Right lobe of liver (tissue), 6 donors: Measurements from ENCODE around the gene DRC7. TPM values are rescaled to one million over a fixed set of nuclear protein-coding genes. Genes with fewer than 3 reads are reported as not detected.
A peak's percentile ranks its signal among the peaks of the same experiment; 100 is the strongest.

Experiments
- ATAC-seq, 4 donors: fragments of 200-7000 bp; cut with Tn5 transposase; one replicate each; pipeline ENCODE4 v1.9.1; 2020; ENCODE audit warnings: mild to moderate bottlenecking in 4 of 4, moderate library complexity in 4 of 4
- DNase-seq, 3 donors: peaks; one replicate each; pipeline ENCODE4 v3.0.0-alpha.2; 2020
- H3K27ac ChIP-seq, 3 donors: fragments of 200-600 bp; one replicate each; pipeline ENCODE4 v1.8.0; 2022
- H3K27me3 ChIP-seq, 2 donors: fragments of 200-600 bp; one replicate each; pipeline ENCODE4 v1.8.0; 2022
- H3K36me3 ChIP-seq, 4 donors: fragments of 200-600 bp; sonication (generic) in 1 of 4; one replicate each; pipeline versions ENCODE4 v1.5.1 to v1.8.0; 2017 to 2022; ENCODE audit warnings: control low read depth in 1 of 4
- H3K4me1 ChIP-seq, 4 donors: fragments of 200-600 bp; sonication (generic) in 1 of 4; one replicate each; pipeline versions ENCODE4 v1.5.1 to v1.8.0; 2017 to 2022; ENCODE audit warnings: control low read depth in 1 of 4
- H3K4me3 ChIP-seq, 3 donors: fragments of 200-600 bp; one replicate each; pipeline ENCODE4 v1.8.0; 2022
- H3K9me3 ChIP-seq, 4 donors: fragments of 200-600 bp; sonication (generic) in 1 of 4; one replicate each; pipeline versions ENCODE4 v1.5.1 to v1.8.0; 2017 to 2022; ENCODE audit warnings: control low read depth in 1 of 4
- POLR2A ChIP-seq: fragments of 450-650 bp; IDR thresholded peaks from one replicate; pipeline ENCODE4 v1.6.1; 2017; ENCODE audit warnings: antibody characterized with exemption, mild to moderate bottlenecking
- WGBS: methylation state at CpG from one replicate; pipeline ENCODE4 v1.1.6; 2018; ENCODE audit warnings: low coverage, low lambda C conversion rate; ENCODE audit not compliant: insufficient coverage; ENCODE audit errors: missing lambda C conversion rate; 5-methylcytosine and 5-hydroxymethylcytosine counted together
- intact Hi-C, 2 donors: fragments of 100-400 bp; cut with DNase I; formaldehyde crosslinking; loops; one replicate each; pipeline versions ENCODE4 v1.11.2 to v1.14.1; 2022
- total RNA-seq, 6 experiments: library from RNA; depleted of rRNA in 2 of 6; stranded (reverse); fragments of >200 nt in 2 of 6; fragmentation: NEBNext Ultra II Directional in 3 of 6; extraction: Animal tissue kit (Norgen Biotek cat#: 25700) in 3 of 6; gene quantifications; one replicate each; pipeline versions ENCODE4 v1.1.0 to v1.2.4, GENCODE V29; 2016 to 2023
- TF ChIP-seq, protein P1 (sequence below), 4 donors: fragments of 200-600 bp in 3 of 4; fragments of 450-650 bp in 1 of 4; IDR thresholded peaks; one replicate each; pipeline versions ENCODE4 v1.5.1 to v1.8.0; 2016 to 2022; ENCODE audit warnings: antibody characterized with exemption in 4 of 4, mild to moderate bottlenecking in 2 of 4
- donor health status: DM: no; HTN: yes; CAD: no.
- donor health status: DM: no; HTN: no; CAD: no.
- donor health status: DM: no; HTN: no; CAD: no.
- donor health status: DM: no; HTN: yes; CAD: no.
- donor health status: DM: no; HTN: yes; CAD: no.

DRC7 gene
- total RNA-seq, 6 experiments from 2014 or later, result 0.06 to 0.37 (median 0.19) TPM

DNA sequence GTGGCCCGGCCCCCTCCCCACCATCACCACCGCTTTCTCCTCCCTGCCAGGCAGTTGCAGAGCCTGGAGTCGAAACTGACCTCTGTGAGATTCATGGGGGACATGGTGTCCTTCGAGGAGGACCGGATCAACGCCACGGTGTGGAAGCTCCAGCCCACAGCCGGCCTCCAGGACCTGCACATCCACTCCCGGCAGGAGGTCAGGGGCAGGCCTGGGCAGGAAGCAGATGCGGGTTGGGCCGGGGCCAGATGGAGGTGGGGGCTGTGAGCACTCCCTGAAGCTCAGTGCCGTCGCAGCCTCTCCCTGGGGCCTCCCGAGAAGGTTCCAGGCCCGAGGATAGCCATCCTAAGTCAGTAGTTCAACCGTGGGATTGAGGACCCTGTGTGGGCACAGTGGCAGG, 40.7 kb upstream of the DRC7 start:
- no peaks in the 10 kb centered on the region for H3K36me3 ChIP-seq

DNA sequence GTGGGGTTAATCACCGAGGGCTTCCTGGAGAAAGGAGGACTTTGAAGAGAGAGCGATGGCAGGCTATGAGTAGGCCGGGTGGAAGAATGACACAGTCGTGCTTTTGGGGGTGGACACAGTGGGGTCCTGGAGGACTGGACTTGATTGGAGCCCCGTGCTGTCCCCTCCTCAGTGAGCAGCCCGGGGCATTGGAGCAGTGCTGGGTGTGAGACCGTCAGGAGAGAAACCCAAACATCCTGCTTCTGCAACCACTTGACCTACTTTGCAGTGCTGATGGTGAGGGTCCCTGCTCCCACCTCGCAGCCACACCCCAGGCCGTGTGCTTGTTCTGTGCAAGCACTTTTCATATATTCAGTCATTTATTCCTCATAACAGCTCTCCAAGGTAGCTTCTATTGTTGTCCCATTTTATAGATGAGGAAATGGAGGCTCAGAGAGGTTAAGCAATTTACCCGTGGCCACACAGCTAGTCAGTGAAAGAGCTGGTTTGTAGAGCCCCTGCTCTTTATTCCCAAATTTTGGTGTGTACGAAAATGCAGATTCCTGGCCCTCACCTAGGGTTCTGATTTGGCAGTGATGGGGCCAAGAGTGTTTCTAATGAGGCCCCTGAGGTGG, 38.2 kb upstream of the DRC7 start:
- no peak overlapping the region for H3K27ac ChIP-seq
- no peak for TF ChIP-seq POLR2A
- TF ChIP-seq, protein P1, sequence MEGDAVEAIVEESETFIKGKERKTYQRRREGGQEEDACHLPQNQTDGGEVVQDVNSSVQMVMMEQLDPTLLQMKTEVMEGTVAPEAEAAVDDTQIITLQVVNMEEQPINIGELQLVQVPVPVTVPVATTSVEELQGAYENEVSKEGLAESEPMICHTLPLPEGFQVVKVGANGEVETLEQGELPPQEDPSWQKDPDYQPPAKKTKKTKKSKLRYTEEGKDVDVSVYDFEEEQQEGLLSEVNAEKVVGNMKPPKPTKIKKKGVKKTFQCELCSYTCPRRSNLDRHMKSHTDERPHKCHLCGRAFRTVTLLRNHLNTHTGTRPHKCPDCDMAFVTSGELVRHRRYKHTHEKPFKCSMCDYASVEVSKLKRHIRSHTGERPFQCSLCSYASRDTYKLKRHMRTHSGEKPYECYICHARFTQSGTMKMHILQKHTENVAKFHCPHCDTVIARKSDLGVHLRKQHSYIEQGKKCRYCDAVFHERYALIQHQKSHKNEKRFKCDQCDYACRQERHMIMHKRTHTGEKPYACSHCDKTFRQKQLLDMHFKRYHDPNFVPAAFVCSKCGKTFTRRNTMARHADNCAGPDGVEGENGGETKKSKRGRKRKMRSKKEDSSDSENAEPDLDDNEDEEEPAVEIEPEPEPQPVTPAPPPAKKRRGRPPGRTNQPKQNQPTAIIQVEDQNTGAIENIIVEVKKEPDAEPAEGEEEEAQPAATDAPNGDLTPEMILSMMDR (IDR thresholded peaks at IDR 0.05), result no peak
- H3K36me3 ChIP-seq, result no peaks in the 10 kb centered on the region
- ATAC-seq (no peak), DNase-seq (no peak)
- WGBS, result 63% methylated on average over 4 of the region's 11 CpGs
- intact Hi-C loops, result no loop called here
- H3K27me3 ChIP-seq, result no peaks in the 10 kb centered on the region
- H3K9me3 ChIP-seq, result no peaks in the 10 kb centered on the region
- H3K4me3 ChIP-seq, result no peak overlapping the region
- H3K4me1 ChIP-seq, result no peaks in the 10 kb centered on the region

More for the DNA sequence above, 40.7 kb upstream of the DRC7 start:
- 69% methylated on average over 9 of the region's 16 CpGs for WGBS
- Histone ChIP-seq H3K9me3 (no peaks in the 10 kb centered on the region), H3K27ac (no peak overlapping the region), H3K4me3 (no peak overlapping the region), H3K27me3 (no peaks in the 10 kb centered on the region), H3K4me1 (no peaks in the 10 kb centered on the region)
- DNase-seq (peak in 1 of 3 donors; percentile 55), ATAC-seq (peak; percentile 16 to 49 (median 35))
- intact Hi-C loops, result loop anchor here (5.0 kb wide), 2 partner anchors 68 to 73 kb away; no protein-coding TSS in a partner anchor
- TF ChIP-seq, protein P1 (IDR thresholded peaks at IDR 0.05), result no peak
- TF ChIP-seq POLR2A, result no peak

DNA sequence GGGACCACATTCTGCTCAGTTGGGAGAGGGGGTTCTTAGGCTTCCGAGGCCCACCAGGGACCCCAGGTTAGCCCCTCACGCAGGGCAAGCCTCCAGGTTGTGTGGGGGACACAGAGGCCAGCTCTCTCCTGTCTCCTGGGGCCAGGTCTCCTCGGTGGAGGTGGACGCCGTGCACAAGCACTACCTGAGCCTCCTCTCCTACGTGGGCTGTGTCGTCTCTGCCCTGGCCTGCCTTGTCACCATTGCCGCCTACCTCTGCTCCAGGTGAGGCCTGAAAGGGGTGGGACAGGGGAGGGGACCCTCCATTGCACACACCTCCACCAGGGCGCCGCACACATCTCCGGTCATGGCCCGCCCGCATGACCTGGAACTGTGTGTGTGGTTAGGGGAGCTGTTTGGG, 37.4 kb upstream of the DRC7 start:
- WGBS, result 93% methylated on average over 3 of the region's 13 CpGs
- Histone ChIP-seq H3K4me1 (no peaks in the 10 kb centered on the region), H3K27ac (no peak overlapping the region), H3K9me3 (no peaks in the 10 kb centered on the region), H3K4me3 (no peak overlapping the region), H3K27me3 (no peaks in the 10 kb centered on the region), H3K36me3 (no peaks in the 10 kb centered on the region)
- intact Hi-C loops, result no loop called here
- ATAC-seq (no peak), DNase-seq (no peak)
- TF ChIP-seq POLR2A, result no peak
- TF ChIP-seq, protein P1 (IDR thresholded peaks at IDR 0.05), result no peak

DNA sequence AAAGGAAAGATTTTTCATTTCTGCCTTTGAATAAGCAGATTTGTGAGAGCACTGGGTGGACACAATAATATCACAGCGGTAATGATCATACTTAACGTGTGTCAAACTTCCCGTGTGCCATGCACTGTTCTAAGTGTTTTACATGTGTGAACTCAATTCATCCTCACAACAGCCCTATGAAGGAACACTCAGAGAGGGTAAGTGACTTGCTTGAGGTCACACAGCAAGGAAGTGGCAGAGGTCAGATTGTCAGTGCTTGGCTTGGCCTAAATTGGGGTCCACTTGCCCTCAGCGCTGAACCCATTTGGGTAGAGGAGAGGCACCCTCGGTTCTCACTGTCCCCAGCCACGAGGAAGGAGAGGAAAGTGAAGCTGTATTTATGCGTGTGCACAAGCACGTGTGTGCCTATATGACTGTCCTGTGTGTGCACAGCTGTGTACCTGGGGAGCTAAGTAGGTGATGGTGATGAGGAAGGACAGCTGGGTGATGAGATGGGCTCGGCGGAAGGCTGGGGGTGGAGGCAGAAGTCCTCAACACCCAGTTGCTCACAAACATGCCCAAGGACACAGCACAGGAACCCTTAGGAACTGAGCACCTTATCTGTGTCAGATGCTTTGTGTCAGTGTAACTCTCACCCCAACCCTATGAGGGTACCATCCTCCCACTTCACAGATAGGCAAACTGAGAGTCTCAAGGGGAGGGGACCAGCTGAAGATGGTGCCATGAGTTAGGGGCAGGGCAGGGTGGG, 36.3 kb upstream of the DRC7 start:
- WGBS, result 73% methylated on average over 10 of the region's 10 CpGs
- intact Hi-C loops, result no loop called here
- no peaks in the 10 kb centered on the region for H3K4me1 ChIP-seq
- no peak for DNase-seq
- H3K27me3 ChIP-seq, result no peaks in the 10 kb centered on the region
- no peak overlapping the region for H3K4me3 ChIP-seq
- no peak for TF ChIP-seq POLR2A
- TF ChIP-seq, protein P1 (IDR thresholded peaks at IDR 0.05), result no peak
- no peaks in the 10 kb centered on the region for H3K9me3 ChIP-seq
- H3K36me3 ChIP-seq, result no peaks in the 10 kb centered on the region
- no peak overlapping the region for H3K27ac ChIP-seq
- ATAC-seq, result no peak
